IMR-90 (cell line): Measurements from ENCODE around the gene ZBP1. TPM values are rescaled to one million over a fixed set of nuclear protein-coding genes. Genes with fewer than 3 reads are reported as not detected.

Experiments used
- ATAC-seq: fragments of 200-7000 bp; cut with Tn5 transposase; 2 replicates; pipeline ENCODE4 v1.9.1; 2020; ENCODE audit warnings: low read depth, mild to moderate bottlenecking, moderate library complexity
- BruUV-seq: library from RNA; stranded (reverse); fragments of 400-500 nt; replicated peaks from 2 replicates; lab custom pipeline; 2021; lab: Mats Ljungman, UMichigan
- CTCF ChIA-PET: fragments of 300-600 bp; formaldehyde crosslinking; extraction: SDS; loops from one replicate; lab custom pipeline; 2021; ENCODE audit warnings: antibody characterized with exemption; lab: Yijun Ruan, JAX
- POLR2A ChIA-PET: fragments of 300-600 bp; sonication (Branson Sonifier 250); formaldehyde crosslinking; loops from one replicate; lab custom pipeline; 2022; ENCODE audit warnings: antibody characterized with exemption; ENCODE audit not compliant: unreplicated experiment; lab: Charles Lee
- DNase-seq: peaks from one replicate; pipeline ENCODE4 v3.0.0; 2013
- H2AFZ ChIP-seq: replicated peaks from 2 replicates; pipeline ENCODE3; 2013; ENCODE audit warnings: low read length, mild to moderate bottlenecking; ENCODE audit not compliant: poor library complexity
- H2AK5ac ChIP-seq: 2 replicates; pipeline ENCODE4 v1.6.1; 2013; ENCODE audit warnings: low read depth, low read length, inconsistent platforms
- H2AK9ac ChIP-seq: replicated peaks from 2 replicates; pipeline ENCODE3; 2013; ENCODE audit warnings: mild to moderate bottlenecking, low read depth, low read length, moderate library complexity; ENCODE audit not compliant: poor library complexity
- H2BK120ac ChIP-seq: 2 replicates; pipeline ENCODE4 v1.6.1; 2013; ENCODE audit warnings: low read depth, low read length, inconsistent platforms
- H2BK15ac ChIP-seq: 3 replicates; pipeline ENCODE4 v1.6.1; 2013; ENCODE audit warnings: low read depth, low read length, inconsistent platforms
- H2BK20ac ChIP-seq: 2 replicates; pipeline ENCODE4 v1.6.1; 2013; ENCODE audit warnings: low read depth, mild to moderate bottlenecking, inconsistent platforms, low read length, moderate library complexity
- H2BK5ac ChIP-seq: 2 replicates; pipeline ENCODE4 v1.6.1; 2013; ENCODE audit warnings: mild to moderate bottlenecking, low read depth, low read length, inconsistent platforms; ENCODE audit not compliant: poor library complexity, severe bottlenecking
- H3K14ac ChIP-seq: replicated peaks from 2 replicates; pipeline ENCODE4 v1.6.1; 2013; ENCODE audit warnings: low read depth, low read length, inconsistent platforms
- H3K18ac ChIP-seq: 2 replicates; pipeline ENCODE4 v1.6.1; 2013; ENCODE audit warnings: low read depth, low read length, control low read depth
- H3K23ac ChIP-seq: 2 replicates; pipeline ENCODE4 v1.6.1; 2013; ENCODE audit warnings: low read depth, low read length, inconsistent platforms
- H3K27ac ChIP-seq: 2 replicates; pipeline ENCODE4 v1.5.1; 2013; ENCODE audit warnings: mild to moderate bottlenecking, control low read depth, low read length; ENCODE audit not compliant: insufficient read depth
- H3K27me3 ChIP-seq: 2 replicates; pipeline ENCODE4 v1.6.1; 2013; ENCODE audit warnings: low read length; ENCODE audit not compliant: control insufficient read depth, insufficient read depth
- H3K36me3 ChIP-seq: 2 replicates; pipeline ENCODE4 v1.6.1; 2013; ENCODE audit warnings: low read length, mixed read lengths; ENCODE audit not compliant: control insufficient read depth, insufficient read depth
- H3K4ac ChIP-seq: 2 replicates; pipeline ENCODE4 v1.6.1; 2013; ENCODE audit warnings: low read depth, low read length, inconsistent platforms
- H3K4me1 ChIP-seq: 2 replicates; pipeline ENCODE4 v1.6.1; 2013; ENCODE audit warnings: low read length, mixed read lengths; ENCODE audit not compliant: control insufficient read depth, insufficient read depth
- H3K4me2 ChIP-seq: 2 replicates; pipeline ENCODE4 v1.6.1; 2013; ENCODE audit warnings: low read depth, mild to moderate bottlenecking, control low read depth, low read length, moderate library complexity
- H3K4me3 ChIP-seq: 2 replicates; pipeline ENCODE4 v1.5.1; 2013; ENCODE audit warnings: low read depth, mild to moderate bottlenecking, control low read depth, low read length, moderate library complexity; ENCODE audit not compliant: insufficient read depth
- H3K56ac ChIP-seq: 2 replicates; pipeline ENCODE4 v1.6.1; 2013; ENCODE audit warnings: low read length, inconsistent platforms; ENCODE audit not compliant: insufficient read depth; ENCODE audit errors: extremely low read depth
- H3K79me1 ChIP-seq, 2 experiments: 2 replicates each; pipeline ENCODE4 v1.6.1; 2013; ENCODE audit warnings: low read length in 2 of 2, inconsistent platforms in 1 of 2, low read depth in 1 of 2
- H3K9ac ChIP-seq: 2 replicates; pipeline ENCODE4 v1.6.1; 2013; ENCODE audit warnings: low read depth, low read length, control low read depth
- H3K9me1 ChIP-seq: 2 replicates; pipeline ENCODE4 v1.6.1; 2013; ENCODE audit warnings: low read length, inconsistent platforms; ENCODE audit not compliant: insufficient read depth
- H3K9me3 ChIP-seq: 2 replicates; pipeline ENCODE4 v1.6.1; 2013; ENCODE audit warnings: low read length; ENCODE audit not compliant: control insufficient read depth, insufficient read depth
- H4K20me1 ChIP-seq: 2 replicates; pipeline ENCODE4 v1.6.1; 2013; ENCODE audit warnings: low read length, inconsistent platforms; ENCODE audit not compliant: insufficient read depth
- H4K5ac ChIP-seq: 2 replicates; pipeline ENCODE4 v1.6.1; 2013; ENCODE audit warnings: mild to moderate bottlenecking, low read depth, low read length, control low read depth
- H4K8ac ChIP-seq, 2 experiments: 2 replicates each; pipeline ENCODE4 v1.6.1; 2013; ENCODE audit warnings: low read depth in 2 of 2, low read length in 2 of 2, control low read depth in 1 of 2, inconsistent platforms in 1 of 2
- H4K91ac ChIP-seq: 2 replicates; pipeline ENCODE4 v1.6.1; 2013; ENCODE audit warnings: low read depth, low read length, inconsistent platforms; ENCODE audit not compliant: insufficient read depth
- CEBPB ChIP-seq: IDR thresholded peaks from 2 replicates; pipeline ENCODE4 v1.6.1; 2012; ENCODE audit warnings: low read depth, low read length, improper control_type of control experiment
- MAZ ChIP-seq: IDR thresholded peaks from 2 replicates; pipeline ENCODE4 v1.6.1; 2012; ENCODE audit warnings: low read depth, mild to moderate bottlenecking, low read length, improper control_type of control experiment, moderate library complexity, borderline replicate concordance
- WGBS, 2 experiments: methylation state at CpG; one replicate each; pipeline versions ENCODE4 v1.1.5 to v1.1.7; 2013; ENCODE audit warnings: missing lambda C conversion rate in 2 of 2; ENCODE audit not compliant: insufficient read length in 1 of 2; ENCODE audit errors: extremely low coverage in 2 of 2; 5-methylcytosine and 5-hydroxymethylcytosine counted together
- dilution Hi-C: fragments of 300-500 bp; cut with HindIII; formaldehyde crosslinking; loops from one replicate; pipeline ENCODE4 v1.14.3; 2018; ENCODE audit warnings: low sequenced_read_pairs; ENCODE audit not compliant: unreplicated experiment
- in situ Hi-C: fragments of 300-500 bp; cut with MboI; formaldehyde crosslinking; loops from 3 replicates; pipeline ENCODE4 v1.14.3; 2019; ENCODE audit warnings: low sequenced_read_pairs, inconsistent platforms, mixed read lengths
- intact Hi-C: fragments of 100-400 bp; cut with micrococcal nuclease; formaldehyde crosslinking; loops from 2 replicates; pipeline ENCODE4 v1.10.0; 2022
- polyA plus RNA-seq, 3 experiments: library from polyadenylated mRNA; depleted of rRNA; stranded (reverse); fragments of >200 nt; gene quantifications; 2 replicates each; pipeline ENCODE4 v1.2.3, GENCODE V29; 2012; ENCODE audit warnings: low replicate concordance in 1 of 3
- total RNA-seq: library from RNA; depleted of rRNA; stranded (reverse); fragments of >200 nt; gene quantifications from 2 replicates; pipeline ENCODE4 v1.2.3, GENCODE V29; 2012
- TF ChIP-seq, protein P1 (sequence below): conservative IDR thresholded peaks from 2 replicates; pipeline ENCODE4 v1.5.1; 2012; ENCODE audit warnings: mild to moderate bottlenecking, low read depth, low read length, improper control_type of control experiment

The ZBP1 gene
- total and polyA plus RNA-seq, 2 of the 4 experiments (the other 2 are of a cell fraction), result not detected

DNA sequence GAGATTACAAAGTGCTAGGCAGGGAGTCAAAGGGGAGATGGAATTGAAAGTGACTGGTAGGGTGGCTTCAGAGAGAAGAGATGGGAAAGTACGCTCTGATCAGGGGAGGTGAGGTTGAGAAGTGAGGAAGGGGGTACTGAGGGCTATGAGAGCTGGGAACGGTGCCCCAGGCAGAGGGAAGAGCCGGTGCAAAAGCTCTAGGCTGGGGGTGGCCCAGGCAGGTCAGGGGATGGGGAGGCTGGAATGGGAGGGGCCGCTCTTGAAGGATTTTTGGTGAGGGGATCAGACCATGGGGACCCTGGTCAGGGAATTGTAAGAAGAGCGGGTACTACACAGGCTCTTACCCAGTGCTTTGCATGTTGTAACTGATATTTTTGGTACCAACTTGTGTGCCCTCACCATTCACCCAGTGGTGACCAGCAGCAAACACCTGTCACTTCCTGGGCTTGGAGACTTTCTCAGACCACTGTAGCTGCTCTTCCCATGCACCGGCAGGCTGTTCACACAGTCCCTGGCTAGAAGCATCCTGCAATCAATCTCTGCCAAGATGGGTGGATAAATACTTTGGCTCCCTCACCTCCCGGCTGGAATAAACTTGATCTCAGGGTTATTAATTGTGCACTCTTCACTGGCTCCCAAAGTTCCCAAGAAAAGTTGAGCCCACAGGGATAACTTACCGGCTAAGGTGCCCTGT, 35.3 kb downstream of the ZBP1 start:
- H3K4me1 ChIP-seq, result peaks cover 11% of the 10 kb centered on the region
- H3K56ac ChIP-seq, result no peak overlapping the region
- no peaks in the 10 kb centered on the region for H3K36me3 ChIP-seq
- H2BK20ac ChIP-seq, result no peak overlapping the region
- POLR2A ChIA-PET, result no interaction called here
- no peak overlapping the region for H4K91ac ChIP-seq
- H2AFZ ChIP-seq, result no peak overlapping the region
- H3K18ac ChIP-seq, result no peak overlapping the region
- no peaks in the 10 kb centered on the region for H4K20me1 ChIP-seq
- peaks cover 17% of the 10 kb centered on the region for H3K27me3 ChIP-seq
- H4K8ac ChIP-seq, result no peak overlapping the region
- no peak overlapping the region for H2BK5ac ChIP-seq
- H3K4me3 ChIP-seq, result no peak overlapping the region
- BruUV-seq, result no TSS peak
- no peak overlapping the region for H3K9ac ChIP-seq
- H3K79me1 ChIP-seq, result no peaks in the 10 kb centered on the region
- WGBS, 2 experiments, result 49% methylated on average over 3 of the region's 8 CpGs; no CpG with 5 or more reads in 1 of the 2 experiments
- H4K5ac ChIP-seq, result no peak overlapping the region
- no peak overlapping the region for H3K23ac ChIP-seq
- peaks cover 5% of the 10 kb centered on the region for H3K9me3 ChIP-seq
- no peak overlapping the region for H3K27ac ChIP-seq
- no peak for TF ChIP-seq MAZ
- TF ChIP-seq, protein P1, sequence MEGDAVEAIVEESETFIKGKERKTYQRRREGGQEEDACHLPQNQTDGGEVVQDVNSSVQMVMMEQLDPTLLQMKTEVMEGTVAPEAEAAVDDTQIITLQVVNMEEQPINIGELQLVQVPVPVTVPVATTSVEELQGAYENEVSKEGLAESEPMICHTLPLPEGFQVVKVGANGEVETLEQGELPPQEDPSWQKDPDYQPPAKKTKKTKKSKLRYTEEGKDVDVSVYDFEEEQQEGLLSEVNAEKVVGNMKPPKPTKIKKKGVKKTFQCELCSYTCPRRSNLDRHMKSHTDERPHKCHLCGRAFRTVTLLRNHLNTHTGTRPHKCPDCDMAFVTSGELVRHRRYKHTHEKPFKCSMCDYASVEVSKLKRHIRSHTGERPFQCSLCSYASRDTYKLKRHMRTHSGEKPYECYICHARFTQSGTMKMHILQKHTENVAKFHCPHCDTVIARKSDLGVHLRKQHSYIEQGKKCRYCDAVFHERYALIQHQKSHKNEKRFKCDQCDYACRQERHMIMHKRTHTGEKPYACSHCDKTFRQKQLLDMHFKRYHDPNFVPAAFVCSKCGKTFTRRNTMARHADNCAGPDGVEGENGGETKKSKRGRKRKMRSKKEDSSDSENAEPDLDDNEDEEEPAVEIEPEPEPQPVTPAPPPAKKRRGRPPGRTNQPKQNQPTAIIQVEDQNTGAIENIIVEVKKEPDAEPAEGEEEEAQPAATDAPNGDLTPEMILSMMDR, result no peak
- TF ChIP-seq CEBPB, result no peak
- H2BK15ac ChIP-seq, result no peak overlapping the region
- no peak overlapping the region for H2AK9ac ChIP-seq
- CTCF ChIA-PET, result no interaction called here
- H2AK5ac ChIP-seq, result no peak overlapping the region
- ATAC-seq, result no peak
- H2BK120ac ChIP-seq, result no peak overlapping the region
- DNase-seq, result no peak
- dilution Hi-C loops (no loop called here), intact Hi-C loops (no loop called here), in situ Hi-C loops (no loop called here)
- H3K4ac ChIP-seq, result no peak overlapping the region
- H3K9me1 ChIP-seq, result no peaks in the 10 kb centered on the region; the same call in 1 of the 2 replicates
- H3K4me2 ChIP-seq, result no peak overlapping the region
- no peak overlapping the region for H3K14ac ChIP-seq
